Right hindlimb (tissue), 1 donor: Measurements from ENCODE around the gene TUT1.
A peak's percentile ranks its signal among the peaks of the same experiment; 100 is the strongest.
"Not testable (repeated sequence)": the region's sequence is repeated elsewhere in the genome, so short reads cannot be mapped to it uniquely, and the experiment has no call there.

Experiments used
- DNase-seq: peaks from one replicate; pipeline ENCODE4 v3.0.0-alpha.2; 2018

TUT1 gene

GRCh38 chr11:62591448-62592145 lies at the start of gene TUT1:
Gene TUT1 (minus strand): TSS chr11:62591523. CDS start chr11:62591485, 38 bp downstream.
- peak; percentile 97 for DNase-seq

- no peak for DNase-seq
Observed at GRCh38 chr11:62632492-62632891, 41.2 kb upstream of the TUT1 start.

GRCh38 chr11:62627713-62628112 lies 36.4 kb upstream of the TUT1 start:
- no peak for DNase-seq

- DNase-seq: no peak
Observed at GRCh38 chr11:62622476-62623089, 31.3 kb upstream of the TUT1 start.

- peak; percentile 98 for DNase-seq
Observed at GRCh38 chr11:62621567-62622470, 30.5 kb upstream of the TUT1 start, which contains the start of gene B3GAT3. Gene B3GAT3 (minus strand): TSS chr11:62621986. CDS start chr11:62621947, 39 bp downstream.

- DNase-seq: no peak
Observed at GRCh38 chr11:62621027-62621566, 29.8 kb upstream of the TUT1 start.

GRCh38 chr11:62616957-62617356 lies 25.6 kb upstream of the TUT1 start:
- DNase-seq: not testable (repeated sequence)

- no peak for DNase-seq
Observed at GRCh38 chr11:62615521-62615920, 24.2 kb upstream of the TUT1 start.

GRCh38 chr11:62614275-62614674 lies 23.0 kb upstream of the TUT1 start:
- no peak for DNase-seq

GRCh38 chr11:62613291-62613778 lies 22.0 kb upstream of the TUT1 start:
- DNase-seq: no peak

GRCh38 chr11:62612366-62613290 lies 21.3 kb upstream of the TUT1 start, which contains the start of the genes EML3 and ROM1:
Gene EML3 (minus strand): TSS chr11:62612775. CDS start chr11:62612457, 318 bp downstream.
Gene ROM1 (plus strand): TSS chr11:62613257. CDS start chr11:62613282, 25 bp downstream.
- peak; percentile 96 for DNase-seq

- peak; percentile 83 for DNase-seq
Observed at GRCh38 chr11:62611705-62612365, 20.5 kb upstream of the TUT1 start.

GRCh38 chr11:62610814-62611704 lies 19.7 kb upstream of the TUT1 start:
- DNase-seq: no peak

- DNase-seq: no peak
Observed at GRCh38 chr11:62610403-62610802, 19.1 kb upstream of the TUT1 start.

- no peak for DNase-seq
Observed at GRCh38 chr11:62608776-62609175, 17.5 kb upstream of the TUT1 start.

- DNase-seq: no peak
Observed at GRCh38 chr11:62607714-62608113, 16.4 kb upstream of the TUT1 start.

GRCh38 chr11:62605902-62606301 lies 14.6 kb upstream of the TUT1 start:
- DNase-seq: no peak

- DNase-seq: no peak
Observed at GRCh38 chr11:62605467-62605866, 14.1 kb upstream of the TUT1 start.

- DNase-seq: no peak
Observed at GRCh38 chr11:62604460-62605120, 13.3 kb upstream of the TUT1 start.
